ELF-1 (cell line): ENCODE data around the gene CCNA2.

Source experiments
- DNase-seq: peaks from one replicate; pipeline ENCODE4 v3.0.0-alpha.2; 2016; ENCODE audit warnings: low read depth, low spot score

The CCNA2 gene

GRCh38 chr4:121823505-121824170 lies at the start of gene CCNA2:
Gene CCNA2, minus strand, starts transcription at chr4:121823883. Its CDS starts 255 bp downstream, at chr4:121823628.
- DNase-seq: peak; percentile 98

GRCh38 chr4:121869841-121870822 lies 46.4 kb upstream of the CCNA2 start, which contains the start of gene BBS7:
Gene BBS7, minus strand, starts transcription at chr4:121870474. Its CDS starts 161 bp downstream, at chr4:121870313.
- DNase-seq: peak; percentile 100

GRCh38 chr4:121863799-121864198 lies 40.1 kb upstream of the CCNA2 start:
- peak; percentile 37 for DNase-seq

GRCh38 chr4:121861426-121861825 lies 37.7 kb upstream of the CCNA2 start:
- no peak for DNase-seq

GRCh38 chr4:121860121-121860520 lies 36.4 kb upstream of the CCNA2 start:
- no peak for DNase-seq

- no peak for DNase-seq
These were observed 27.7 kb upstream of the CCNA2 start for GRCh38 chr4:121851354-121851753.

- DNase-seq: no peak
These were observed 23.0 kb upstream of the CCNA2 start for GRCh38 chr4:121846662-121847061.

GRCh38 chr4:121842862-121843261 lies 19.2 kb upstream of the CCNA2 start:
- DNase-seq: no peak

- no peak for DNase-seq
These were observed 14.5 kb upstream of the CCNA2 start for GRCh38 chr4:121838136-121838535.

GRCh38 chr4:121829511-121829910 lies 5.8 kb upstream of the CCNA2 start:
- DNase-seq: no peak

GRCh38 chr4:121827853-121828252 lies 4.2 kb upstream of the CCNA2 start:
- no peak for DNase-seq

- no peak for DNase-seq
These were observed 1.3 kb upstream of the CCNA2 start for GRCh38 chr4:121824950-121825349.

- DNase-seq: no peak
These were observed 466 bp upstream of the CCNA2 start for GRCh38 chr4:121824171-121824527.

GRCh38 chr4:121822796-121823504 lies 733 bp downstream of the CCNA2 start:
- DNase-seq: peak; percentile 53

GRCh38 chr4:121822047-121822446 lies 1.6 kb downstream of the CCNA2 start:
- DNase-seq: no peak

- no peak for DNase-seq
These were observed 4.3 kb downstream of the CCNA2 start for GRCh38 chr4:121819216-121819965.

- no peak for DNase-seq
These were observed 5.5 kb downstream of the CCNA2 start for GRCh38 chr4:121818215-121818614.

- DNase-seq: no peak
These were observed 6.0 kb downstream of the CCNA2 start for GRCh38 chr4:121817701-121818100.

GRCh38 chr4:121817006-121817405 lies 6.7 kb downstream of the CCNA2 start:
- DNase-seq: no peak

GRCh38 chr4:121814756-121815155 lies 8.9 kb downstream of the CCNA2 start:
- DNase-seq: no peak

GRCh38 chr4:121811122-121811521 lies 12.6 kb downstream of the CCNA2 start:
- no peak for DNase-seq
